ENCODE data around the gene CHPF.

Gene CHPF

GRCh38 chr2:219493086-219493485 is 50.5 kb downstream of the CHPF start:
- no peaks in the 10 kb centered on the region for H3K79me2 ChIP-seq (ENCODE audit: control insufficient read depth, insufficient read depth, low read length)
- H3K27me3 ChIP-seq (ENCODE audit: insufficient read depth, low read length, poor library complexity), result peaks cover 20% of the 10 kb centered on the region
- no CpG with 5 or more reads among the region's 5 CpGs for WGBS (ENCODE audit: extremely low coverage, insufficient coverage, low lambda C conversion rate)

GRCh38 chr2:219492575-219492974 is 51.0 kb downstream of the CHPF start:
- Histone ChIP-seq H4K8ac (ENCODE audit: low read depth, low read length) (no peak overlapping the region), H2BK15ac (replicated peaks; ENCODE audit: low read depth) (no peak overlapping the region), H2BK120ac (ENCODE audit: low read depth, low read length) (no peak overlapping the region), H3K79me2 (ENCODE audit: control insufficient read depth, insufficient read depth, low read length) (no peaks in the 10 kb centered on the region), H3K9ac (ENCODE audit: low read length) (no peak overlapping the region), H3K79me1 (ENCODE audit: low read length) (no peaks in the 10 kb centered on the region), H3K27ac (ENCODE audit: low read depth, low read length) (no peak overlapping the region), H3K4me3 (ENCODE audit: low read length) (no peak overlapping the region), H3K27me3 (ENCODE audit: insufficient read depth, low read length, poor library complexity) (peaks cover 19% of the 10 kb centered on the region), H3K4me2 (ENCODE audit: low read length) (no peak overlapping the region), H3K18ac (ENCODE audit: low read length) (no peak overlapping the region), H3K4ac (ENCODE audit: low read depth, low read length) (no peak overlapping the region), H4K5ac (ENCODE audit: low read length) (no peak overlapping the region), H2BK5ac (ENCODE audit: low read length) (no peak overlapping the region), H3K36me3 (ENCODE audit: control insufficient read depth, insufficient read depth, low read length) (no peaks in the 10 kb centered on the region), H3K56ac (ENCODE audit: low read length) (no peak overlapping the region), H3K23ac (ENCODE audit: low read length) (no peak overlapping the region), H2AK5ac (ENCODE audit: low read length) (no peak overlapping the region), H3K4me1 (ENCODE audit: control insufficient read depth, low read depth, low read length) (peaks cover 2% of the 10 kb centered on the region)
- peak; percentile 68 for DNase-seq
- WGBS (ENCODE audit: extremely low coverage, insufficient coverage, low lambda C conversion rate), result no CpG with 5 or more reads among the region's 20 CpGs

More at GRCh38 chr2:219493086-219493485, 50.5 kb downstream of the CHPF start:
- Histone ChIP-seq H2BK120ac (ENCODE audit: low read depth, low read length) (no peak overlapping the region), H2AK5ac (ENCODE audit: low read length) (no peak overlapping the region), H3K4me2 (ENCODE audit: low read length) (no peak overlapping the region), H3K4me3 (ENCODE audit: low read length) (no peak overlapping the region), H2BK15ac (replicated peaks; ENCODE audit: low read depth) (no peak overlapping the region), H3K23ac (ENCODE audit: low read length) (no peak overlapping the region), H3K27ac (ENCODE audit: low read depth, low read length) (no peak overlapping the region), H3K4me1 (ENCODE audit: control insufficient read depth, low read depth, low read length) (peaks cover 2% of the 10 kb centered on the region), H3K79me1 (ENCODE audit: low read length) (no peaks in the 10 kb centered on the region), H4K8ac (ENCODE audit: low read depth, low read length) (no peak overlapping the region), H3K36me3 (ENCODE audit: control insufficient read depth, insufficient read depth, low read length) (no peaks in the 10 kb centered on the region), H3K4ac (ENCODE audit: low read depth, low read length) (no peak overlapping the region), H3K9ac (ENCODE audit: low read length) (no peak overlapping the region), H2BK5ac (ENCODE audit: low read length) (no peak overlapping the region), H3K18ac (ENCODE audit: low read length) (no peak overlapping the region), H3K56ac (ENCODE audit: low read length) (no peak overlapping the region), H4K5ac (ENCODE audit: low read length) (no peak overlapping the region)
- no peak for DNase-seq

- H3K4me3 ChIP-seq (ENCODE audit: low read length), result no peak overlapping the region
- no peak overlapping the region for H3K56ac ChIP-seq (ENCODE audit: low read length)
- no peak overlapping the region for H4K8ac ChIP-seq (ENCODE audit: low read depth, low read length)
- no peaks in the 10 kb centered on the region for H3K4me1 ChIP-seq (ENCODE audit: control insufficient read depth, low read depth, low read length)
- no peak overlapping the region for H2BK120ac ChIP-seq (ENCODE audit: low read depth, low read length)
- no peak overlapping the region for H3K27ac ChIP-seq (ENCODE audit: low read depth, low read length)
- no peak overlapping the region for H2AK5ac ChIP-seq (ENCODE audit: low read length)
- no peaks in the 10 kb centered on the region for H3K79me2 ChIP-seq (ENCODE audit: control insufficient read depth, insufficient read depth, low read length)
- no peak overlapping the region for H3K9ac ChIP-seq (ENCODE audit: low read length)
- peaks cover 8% of the 10 kb centered on the region for H3K27me3 ChIP-seq (ENCODE audit: insufficient read depth, low read length, poor library complexity)
- H3K79me1 ChIP-seq (ENCODE audit: low read length), result no peaks in the 10 kb centered on the region
- no peak overlapping the region for H2BK15ac ChIP-seq (replicated peaks; ENCODE audit: low read depth)
- no peak overlapping the region for H2BK5ac ChIP-seq (ENCODE audit: low read length)
- no peak overlapping the region for H3K23ac ChIP-seq (ENCODE audit: low read length)
- no peak overlapping the region for H3K4ac ChIP-seq (ENCODE audit: low read depth, low read length)
- DNase-seq, result no peak
- no peaks in the 10 kb centered on the region for H3K36me3 ChIP-seq (ENCODE audit: control insufficient read depth, insufficient read depth, low read length)
- H4K5ac ChIP-seq (ENCODE audit: low read length), result no peak overlapping the region
- H3K4me2 ChIP-seq (ENCODE audit: low read length), result no peak overlapping the region
- H3K18ac ChIP-seq (ENCODE audit: low read length), result no peak overlapping the region
- WGBS (ENCODE audit: extremely low coverage, insufficient coverage, low lambda C conversion rate), result no CpG with 5 or more reads among the region's 14 CpGs
These were observed 52.2 kb downstream of the CHPF start for GRCh38 chr2:219491278-219491963.

GRCh38 chr2:219490600-219491130 is 52.9 kb downstream of the CHPF start:
- H3K4me3 ChIP-seq (ENCODE audit: low read length), result no peak overlapping the region
- H3K4me1 ChIP-seq (ENCODE audit: control insufficient read depth, low read depth, low read length), result peaks cover 3% of the 10 kb centered on the region
- H3K79me1 ChIP-seq (ENCODE audit: low read length), result no peaks in the 10 kb centered on the region
- H3K27me3 ChIP-seq (ENCODE audit: insufficient read depth, low read length, poor library complexity), result peaks cover 4% of the 10 kb centered on the region
- H4K5ac ChIP-seq (ENCODE audit: low read length), result no peak overlapping the region
- H3K23ac ChIP-seq (ENCODE audit: low read length), result no peak overlapping the region
- no peak overlapping the region for H3K27ac ChIP-seq (ENCODE audit: low read depth, low read length)
- no peak overlapping the region for H2AK5ac ChIP-seq (ENCODE audit: low read length)
- no peak overlapping the region for H2BK5ac ChIP-seq (ENCODE audit: low read length)
- no peaks in the 10 kb centered on the region for H3K79me2 ChIP-seq (ENCODE audit: control insufficient read depth, insufficient read depth, low read length)
- H2BK120ac ChIP-seq (ENCODE audit: low read depth, low read length), result no peak overlapping the region
- H3K4ac ChIP-seq (ENCODE audit: low read depth, low read length), result no peak overlapping the region
- H3K18ac ChIP-seq (ENCODE audit: low read length), result no peak overlapping the region
- WGBS (ENCODE audit: extremely low coverage, insufficient coverage, low lambda C conversion rate), result no CpG with 5 or more reads among the region's 10 CpGs
- H3K36me3 ChIP-seq (ENCODE audit: control insufficient read depth, insufficient read depth, low read length), result no peaks in the 10 kb centered on the region
- no peak for DNase-seq
- no peak overlapping the region for H4K8ac ChIP-seq (ENCODE audit: low read depth, low read length)
- no peak overlapping the region for H3K4me2 ChIP-seq (ENCODE audit: low read length)
- H3K56ac ChIP-seq (ENCODE audit: low read length), result no peak overlapping the region
- H3K9ac ChIP-seq (ENCODE audit: low read length), result no peak overlapping the region
- H2BK15ac ChIP-seq (replicated peaks; ENCODE audit: low read depth), result no peak overlapping the region

GRCh38 chr2:219490186-219490585 is 53.4 kb downstream of the CHPF start:
- Histone ChIP-seq H3K23ac (ENCODE audit: low read length) (no peak overlapping the region), H3K27ac (ENCODE audit: low read depth, low read length) (no peak overlapping the region), H3K4me1 (ENCODE audit: control insufficient read depth, low read depth, low read length) (peaks cover 3% of the 10 kb centered on the region), H3K4me2 (ENCODE audit: low read length) (no peak overlapping the region), H3K27me3 (ENCODE audit: insufficient read depth, low read length, poor library complexity) (peaks cover 8% of the 10 kb centered on the region), H3K4me3 (ENCODE audit: low read length) (no peak overlapping the region), H4K8ac (ENCODE audit: low read depth, low read length) (no peak overlapping the region), H4K5ac (ENCODE audit: low read length) (no peak overlapping the region), H3K36me3 (ENCODE audit: control insufficient read depth, insufficient read depth, low read length) (no peaks in the 10 kb centered on the region), H2BK15ac (replicated peaks; ENCODE audit: low read depth) (no peak overlapping the region), H3K79me2 (ENCODE audit: control insufficient read depth, insufficient read depth, low read length) (no peaks in the 10 kb centered on the region), H2BK120ac (ENCODE audit: low read depth, low read length) (no peak overlapping the region), H3K4ac (ENCODE audit: low read depth, low read length) (no peak overlapping the region), H3K79me1 (ENCODE audit: low read length) (no peaks in the 10 kb centered on the region), H3K56ac (ENCODE audit: low read length) (no peak overlapping the region), H2BK5ac (ENCODE audit: low read length) (no peak overlapping the region), H2AK5ac (ENCODE audit: low read length) (no peak overlapping the region), H3K9ac (ENCODE audit: low read length) (no peak overlapping the region), H3K18ac (ENCODE audit: low read length) (no peak overlapping the region)
- no CpG with 5 or more reads among the region's 23 CpGs for WGBS (ENCODE audit: extremely low coverage, insufficient coverage, low lambda C conversion rate)
- DNase-seq, result no peak

- Histone ChIP-seq H3K4me1 (ENCODE audit: control insufficient read depth, low read depth, low read length) (peaks cover 3% of the 10 kb centered on the region), H3K36me3 (ENCODE audit: control insufficient read depth, insufficient read depth, low read length) (no peaks in the 10 kb centered on the region), H2BK5ac (ENCODE audit: low read length) (no peak overlapping the region), H3K27me3 (ENCODE audit: insufficient read depth, low read length, poor library complexity) (peaks cover 15% of the 10 kb centered on the region), H2BK15ac (replicated peaks; ENCODE audit: low read depth) (no peak overlapping the region), H3K4me2 (ENCODE audit: low read length) (no peak overlapping the region), H2BK120ac (ENCODE audit: low read depth, low read length) (no peak overlapping the region), H3K79me1 (ENCODE audit: low read length) (no peaks in the 10 kb centered on the region), H4K5ac (ENCODE audit: low read length) (no peak overlapping the region), H3K27ac (ENCODE audit: low read depth, low read length) (no peak overlapping the region), H3K18ac (ENCODE audit: low read length) (no peak overlapping the region), H3K56ac (ENCODE audit: low read length) (no peak overlapping the region), H2AK5ac (ENCODE audit: low read length) (no peak overlapping the region), H3K23ac (ENCODE audit: low read length) (no peak overlapping the region), H3K4ac (ENCODE audit: low read depth, low read length) (no peak overlapping the region), H4K8ac (ENCODE audit: low read depth, low read length) (no peak overlapping the region), H3K79me2 (ENCODE audit: control insufficient read depth, insufficient read depth, low read length) (no peaks in the 10 kb centered on the region), H3K9ac (ENCODE audit: low read length) (no peak overlapping the region), H3K4me3 (ENCODE audit: low read length) (no peak overlapping the region)
- DNase-seq, result no peak
- WGBS (ENCODE audit: extremely low coverage, insufficient coverage, low lambda C conversion rate), result no CpG with 5 or more reads among the region's 9 CpGs
These were observed 54.3 kb downstream of the CHPF start for GRCh38 chr2:219489315-219489714.
